ENCODE data around the gene AMIGO1.

The AMIGO1 gene, protein sequence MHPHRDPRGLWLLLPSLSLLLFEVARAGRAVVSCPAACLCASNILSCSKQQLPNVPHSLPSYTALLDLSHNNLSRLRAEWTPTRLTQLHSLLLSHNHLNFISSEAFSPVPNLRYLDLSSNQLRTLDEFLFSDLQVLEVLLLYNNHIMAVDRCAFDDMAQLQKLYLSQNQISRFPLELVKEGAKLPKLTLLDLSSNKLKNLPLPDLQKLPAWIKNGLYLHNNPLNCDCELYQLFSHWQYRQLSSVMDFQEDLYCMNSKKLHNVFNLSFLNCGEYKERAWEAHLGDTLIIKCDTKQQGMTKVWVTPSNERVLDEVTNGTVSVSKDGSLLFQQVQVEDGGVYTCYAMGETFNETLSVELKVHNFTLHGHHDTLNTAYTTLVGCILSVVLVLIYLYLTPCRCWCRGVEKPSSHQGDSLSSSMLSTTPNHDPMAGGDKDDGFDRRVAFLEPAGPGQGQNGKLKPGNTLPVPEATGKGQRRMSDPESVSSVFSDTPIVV

DNA sequence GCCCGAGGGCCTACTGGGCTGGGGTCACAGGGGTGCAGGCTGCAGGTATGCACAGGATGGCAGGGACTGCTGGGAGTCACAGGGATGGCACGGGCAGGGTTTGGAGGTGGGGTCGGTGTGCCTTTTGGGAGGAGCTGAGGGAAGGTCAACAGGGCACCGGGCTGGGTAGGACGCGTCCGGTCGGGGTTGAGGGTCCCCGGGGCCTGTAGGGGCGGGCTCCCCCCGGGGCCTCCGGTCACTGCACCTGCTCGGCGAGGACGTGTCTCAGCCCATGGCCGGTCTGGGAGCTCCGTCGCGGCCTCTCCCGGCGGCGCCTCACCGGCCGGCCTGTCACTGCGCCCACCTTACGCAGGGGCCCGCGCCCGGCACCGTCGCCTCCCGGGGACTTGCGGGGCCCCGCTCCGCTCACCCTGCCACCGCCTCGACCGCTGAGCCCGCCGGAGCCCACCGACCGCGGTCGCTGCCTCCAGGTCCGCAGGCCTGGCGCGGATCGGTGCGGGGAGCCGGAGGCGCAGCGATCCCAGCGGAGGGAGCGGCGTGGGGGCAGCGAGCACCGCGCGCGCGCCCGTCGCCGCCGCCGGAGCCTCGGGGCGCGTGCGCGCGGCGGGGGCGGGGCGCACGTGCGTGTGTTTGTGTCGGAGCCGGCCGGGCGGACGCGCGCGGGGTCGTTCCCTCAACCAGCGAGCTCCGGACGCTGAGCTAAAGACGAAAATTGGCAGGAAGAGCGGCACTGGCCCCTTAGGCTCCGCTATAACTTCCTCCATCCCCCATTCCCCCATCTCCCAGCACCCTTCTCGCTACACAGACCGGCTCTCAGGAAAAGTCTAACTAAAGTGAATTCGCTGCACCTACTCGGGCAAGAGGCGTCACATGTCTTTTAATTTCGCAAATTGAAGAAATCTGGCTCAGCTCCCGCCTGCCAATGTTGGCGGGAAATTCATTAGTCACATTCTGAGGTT lies at the start of gene AMIGO1:
Gene AMIGO1 (minus strand): TSS at position 552 of the 959 bp plus-strand sequence. CDS start 815 bp downstream, outside the sequence.
- no peak for DNase-seq (ENCODE audit: low read depth)

DNA sequence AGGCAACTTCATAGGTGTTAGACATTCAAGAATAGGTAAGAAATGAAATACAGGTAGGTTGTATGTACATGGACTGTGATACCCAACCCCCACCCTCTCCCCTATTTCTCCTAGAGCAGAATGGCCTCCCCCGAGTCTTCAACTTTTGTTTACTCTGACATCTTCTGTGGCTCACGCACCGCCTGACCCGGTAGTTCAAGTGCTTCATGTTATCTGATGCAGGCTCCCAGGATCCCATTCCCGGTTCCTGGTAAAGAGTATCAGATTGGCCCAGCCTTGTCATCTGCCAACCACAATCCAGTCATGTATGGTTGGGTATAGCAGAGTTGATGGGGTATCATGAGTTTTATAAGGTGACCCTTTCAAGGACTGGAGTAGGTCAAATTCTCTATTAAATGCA lies 48.0 kb upstream of the AMIGO1 start:
- DNase-seq (ENCODE audit: low read depth) = no peak

DNA sequence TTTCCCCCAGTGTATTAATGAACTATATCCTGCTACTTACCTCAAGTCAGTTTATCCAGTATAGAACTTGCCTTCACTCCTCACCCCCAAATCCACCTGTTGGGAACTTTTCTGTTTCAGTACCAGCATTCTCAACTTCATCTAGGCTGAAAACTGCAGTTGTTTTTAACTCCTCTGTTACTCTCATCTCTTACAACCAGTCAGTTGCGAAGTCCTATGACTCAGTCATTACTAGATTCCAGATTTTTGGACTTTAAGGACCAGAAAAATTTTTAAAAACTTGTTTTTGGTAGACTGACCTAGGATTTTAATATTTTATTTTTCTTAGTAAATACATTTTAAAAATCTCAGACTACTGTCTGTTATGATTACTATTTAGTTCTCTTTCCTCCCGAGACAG lies 47.0 kb upstream of the AMIGO1 start:
- no peak for DNase-seq (ENCODE audit: low read depth)

DNA sequence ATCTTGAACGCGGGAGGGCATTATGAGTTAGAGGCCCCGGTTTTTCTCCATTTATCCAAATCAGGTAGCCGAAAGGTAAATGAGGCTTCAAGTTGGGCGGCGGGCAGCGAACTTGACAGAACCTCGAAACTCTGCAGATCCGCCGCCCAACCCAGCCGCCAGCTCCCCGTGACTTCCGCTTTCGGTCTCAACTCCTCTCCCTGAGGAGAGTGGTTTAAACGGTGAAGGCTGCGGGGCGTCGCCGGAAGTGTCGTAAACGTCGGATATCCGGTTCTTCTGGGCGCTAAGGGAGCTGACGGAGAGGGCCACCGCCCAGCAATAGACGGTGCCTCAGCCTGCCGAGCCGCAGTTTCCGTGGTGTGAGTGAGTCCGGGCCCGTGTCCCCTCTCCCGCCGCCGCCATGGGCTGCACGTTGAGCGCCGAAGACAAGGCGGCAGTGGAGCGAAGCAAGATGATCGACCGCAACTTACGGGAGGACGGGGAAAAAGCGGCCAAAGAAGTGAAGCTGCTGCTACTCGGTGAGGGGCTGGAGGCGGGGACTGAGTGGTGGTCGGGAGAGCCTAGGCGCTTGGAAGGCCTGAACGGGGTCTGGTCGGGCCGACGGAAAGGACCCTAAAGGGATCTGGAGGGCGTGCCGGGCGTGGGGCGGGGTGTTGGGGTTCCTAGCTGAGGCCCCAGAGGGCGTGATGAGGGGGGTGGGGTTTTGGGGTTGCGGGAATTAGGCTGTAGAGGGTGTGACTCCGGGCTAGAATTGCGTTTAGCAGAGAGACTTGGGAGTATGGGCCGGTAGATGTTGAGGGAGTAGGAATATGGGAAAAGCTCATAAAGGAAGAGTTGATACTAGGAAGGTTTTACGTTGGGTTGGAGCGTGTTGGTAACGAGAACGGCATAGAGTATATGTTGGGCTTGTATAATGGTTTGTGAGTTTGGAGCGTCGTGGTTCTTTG lies 39.1 kb upstream of the AMIGO1 start, which contains the start of gene GNAI3:
Gene GNAI3 (plus strand): TSS at position 295 of the 947 bp plus-strand sequence. CDS start 106 bp downstream, at position 401.
- peak; percentile 95 for DNase-seq (ENCODE audit: low read depth)

DNA sequence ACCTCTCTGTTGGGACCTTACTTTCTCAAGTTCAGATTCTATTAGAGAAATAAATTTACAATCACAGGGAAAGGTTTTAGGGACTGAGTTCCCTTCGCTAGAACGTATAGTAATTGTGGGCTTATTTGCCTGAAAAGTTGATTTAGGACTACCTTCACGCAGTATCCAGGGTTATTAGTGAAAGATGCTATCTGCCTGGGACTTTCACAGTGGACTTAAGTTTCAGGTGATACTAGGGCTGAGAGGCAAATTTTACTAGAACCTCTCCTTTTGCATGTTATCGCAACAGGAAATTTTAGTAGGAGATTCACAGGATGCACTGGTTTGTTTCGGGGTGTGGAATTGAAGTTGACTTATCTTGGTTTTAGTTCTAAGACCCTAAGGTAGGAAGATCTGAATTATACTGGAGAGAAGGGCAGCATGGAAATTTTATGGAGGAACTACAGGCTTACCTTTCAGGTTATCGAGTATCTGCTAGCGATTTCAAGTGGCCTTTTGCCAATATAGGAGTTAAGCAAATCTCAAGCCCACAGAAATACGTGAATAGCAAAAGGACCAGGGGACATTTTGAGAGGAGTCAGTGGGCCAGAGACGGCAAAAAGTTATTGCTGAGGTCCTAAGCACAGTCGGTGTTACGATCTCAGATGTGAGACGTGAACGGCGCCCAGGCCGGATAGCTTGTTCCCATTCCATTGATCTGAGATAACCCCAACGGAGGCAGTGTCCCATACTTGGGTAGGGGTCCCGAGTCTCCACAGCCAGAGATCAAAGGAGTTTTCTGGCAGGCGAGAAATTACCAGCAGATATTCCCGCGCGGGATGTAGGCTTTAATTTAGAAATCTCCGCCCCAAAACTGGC lies 38.2 kb upstream of the AMIGO1 start:
- no peak for DNase-seq (ENCODE audit: low read depth)

DNA sequence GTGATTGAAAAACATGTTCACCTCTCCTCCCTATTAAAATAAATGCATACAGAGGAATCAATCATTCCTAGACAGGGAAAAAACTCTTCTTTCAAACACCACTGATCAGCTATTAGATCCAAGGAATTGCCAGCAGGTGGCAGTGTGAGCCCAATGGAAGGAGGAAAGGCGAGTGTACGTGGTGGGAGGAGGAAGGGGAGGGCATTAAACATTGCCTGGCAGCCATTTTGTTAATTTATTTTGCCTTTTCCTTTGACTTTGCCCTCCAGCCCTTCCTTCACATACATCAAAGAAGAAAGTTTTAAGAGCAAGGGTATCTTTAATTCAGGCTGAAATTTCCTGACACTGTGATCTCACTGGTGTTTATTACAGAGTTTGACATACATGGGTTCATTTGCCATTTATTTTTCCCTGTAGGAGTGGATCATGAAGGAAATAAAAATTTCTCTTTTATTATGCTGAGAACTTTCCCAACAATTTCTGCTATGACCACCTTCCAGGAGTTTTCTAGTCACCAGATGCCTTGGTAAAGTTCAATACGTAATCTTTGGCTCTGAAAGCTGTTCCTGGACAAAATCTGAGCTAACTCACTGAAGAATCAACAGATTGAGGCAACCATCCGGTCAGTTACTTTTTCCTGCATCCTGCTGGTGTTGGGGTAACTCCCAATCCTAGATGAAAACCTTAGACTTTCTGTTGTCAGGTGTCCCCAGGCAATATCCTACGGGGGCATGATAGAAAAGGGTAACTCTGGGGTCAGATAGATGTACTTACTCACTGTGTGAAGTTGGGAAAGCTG lies 37.0 kb upstream of the AMIGO1 start:
- peak; percentile 75 for DNase-seq (ENCODE audit: low read depth)

DNA sequence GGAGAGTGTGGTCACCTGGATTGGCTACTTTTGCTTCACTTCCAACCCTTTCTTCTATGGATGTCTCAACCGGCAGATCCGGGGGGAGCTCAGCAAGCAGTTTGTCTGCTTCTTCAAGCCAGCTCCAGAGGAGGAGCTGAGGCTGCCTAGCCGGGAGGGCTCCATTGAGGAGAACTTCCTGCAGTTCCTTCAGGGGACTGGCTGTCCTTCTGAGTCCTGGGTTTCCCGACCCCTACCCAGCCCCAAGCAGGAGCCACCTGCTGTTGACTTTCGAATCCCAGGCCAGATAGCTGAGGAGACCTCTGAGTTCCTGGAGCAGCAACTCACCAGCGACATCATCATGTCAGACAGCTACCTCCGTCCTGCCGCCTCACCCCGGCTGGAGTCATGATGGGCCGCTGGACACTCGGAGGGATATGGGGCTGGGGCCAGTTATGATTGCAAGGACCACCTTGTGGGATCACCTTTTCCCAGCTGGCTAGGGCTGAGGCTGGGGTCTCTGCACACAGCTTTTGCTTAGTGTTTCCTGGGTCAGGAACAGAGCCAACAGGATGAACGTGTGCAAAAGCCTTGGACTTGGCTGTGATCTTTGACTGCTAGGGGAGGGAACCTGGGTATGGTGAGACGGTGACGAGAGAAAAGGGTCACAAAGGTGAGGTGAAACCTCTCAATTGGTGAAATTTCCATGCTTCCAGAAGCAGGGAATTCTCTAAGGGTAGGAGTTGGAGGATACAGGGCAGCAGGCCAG lies 34.6 kb upstream of the AMIGO1 start:
- DNase-seq (ENCODE audit: low read depth) = no peak

DNA sequence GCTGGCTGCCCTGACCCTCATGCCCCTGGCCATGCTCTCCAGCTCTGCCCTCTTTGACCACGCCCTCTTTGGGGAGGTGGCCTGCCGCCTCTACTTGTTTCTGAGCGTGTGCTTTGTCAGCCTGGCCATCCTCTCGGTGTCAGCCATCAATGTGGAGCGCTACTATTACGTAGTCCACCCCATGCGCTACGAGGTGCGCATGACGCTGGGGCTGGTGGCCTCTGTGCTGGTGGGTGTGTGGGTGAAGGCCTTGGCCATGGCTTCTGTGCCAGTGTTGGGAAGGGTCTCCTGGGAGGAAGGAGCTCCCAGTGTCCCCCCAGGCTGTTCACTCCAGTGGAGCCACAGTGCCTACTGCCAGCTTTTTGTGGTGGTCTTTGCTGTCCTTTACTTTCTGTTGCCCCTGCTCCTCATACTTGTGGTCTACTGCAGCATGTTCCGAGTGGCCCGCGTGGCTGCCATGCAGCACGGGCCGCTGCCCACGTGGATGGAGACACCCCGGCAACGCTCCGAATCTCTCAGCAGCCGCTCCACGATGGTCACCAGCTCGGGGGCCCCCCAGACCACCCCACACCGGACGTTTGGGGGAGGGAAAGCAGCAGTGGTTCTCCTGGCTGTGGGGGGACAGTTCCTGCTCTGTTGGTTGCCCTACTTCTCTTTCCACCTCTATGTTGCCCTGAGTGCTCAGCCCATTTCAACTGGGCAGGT lies 33.9 kb upstream of the AMIGO1 start:
- no peak for DNase-seq (ENCODE audit: low read depth)

DNA sequence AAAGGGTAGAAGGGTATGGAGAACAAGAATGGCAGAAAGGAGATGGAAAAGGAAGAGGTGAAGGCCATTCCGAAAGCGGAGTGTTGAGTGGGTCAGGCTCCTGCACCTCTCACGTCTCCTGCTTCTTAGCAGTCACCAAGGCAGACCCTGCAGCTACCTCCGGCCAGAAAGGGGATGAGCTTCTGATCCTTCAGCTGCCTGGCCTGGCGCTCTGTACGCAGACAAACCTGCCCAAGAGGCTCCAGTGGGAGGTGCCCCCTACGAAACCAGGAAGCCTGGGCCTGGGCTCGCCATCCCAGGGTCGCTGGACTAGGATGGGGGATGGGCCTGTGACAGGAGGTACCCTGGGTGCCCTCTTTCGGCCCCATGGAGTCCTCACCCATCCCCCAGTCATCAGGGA lies 33.1 kb upstream of the AMIGO1 start:
- DNase-seq (ENCODE audit: low read depth) = no peak

DNA sequence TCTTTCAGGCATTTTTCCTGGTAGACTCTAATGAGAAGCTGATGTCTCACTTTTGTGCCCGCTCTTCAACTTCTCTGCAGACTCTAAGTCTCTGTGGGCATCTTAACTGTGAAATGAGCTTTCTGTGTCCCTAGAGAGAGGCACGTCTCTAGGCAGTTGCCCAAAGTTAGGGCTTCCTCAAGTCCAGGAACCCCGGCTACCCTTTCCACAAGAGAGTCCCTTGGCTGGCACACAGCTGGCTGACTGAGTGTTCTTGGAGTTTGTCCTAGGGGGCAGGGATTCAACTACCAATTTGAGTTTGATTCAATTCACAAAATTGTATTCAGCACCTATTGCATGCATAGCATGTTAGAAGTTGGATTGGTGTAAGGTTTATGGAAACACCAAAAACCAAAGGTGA lies 31.6 kb upstream of the AMIGO1 start:
- DNase-seq (ENCODE audit: low read depth) = no peak

DNA sequence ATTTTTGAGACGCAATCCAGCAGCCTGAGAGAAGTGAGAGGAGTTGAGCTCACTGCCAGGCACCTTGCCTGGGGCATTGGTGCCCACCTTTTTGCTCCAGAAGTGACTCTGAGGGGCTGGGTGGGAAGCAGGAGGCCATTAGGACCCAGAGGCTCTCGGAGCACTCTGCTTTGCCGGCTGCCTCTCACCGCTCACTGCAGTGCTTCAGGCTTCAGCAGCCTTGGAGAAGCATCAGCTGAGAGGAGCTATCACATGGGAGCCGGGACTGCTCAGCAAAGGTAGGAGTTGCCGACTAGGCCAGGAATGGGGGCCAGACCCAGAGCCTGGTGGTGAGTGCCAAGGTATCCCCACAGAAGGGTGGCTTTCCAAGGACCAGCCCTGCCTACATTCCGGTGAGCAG lies 30.1 kb upstream of the AMIGO1 start, which contains the start of gene GPR61:
Gene GPR61 (plus strand): TSS at position 197 of the 400 bp plus-strand sequence. CDS start 3,151 bp downstream, outside the sequence.
- DNase-seq (ENCODE audit: low read depth) = no peak

DNA sequence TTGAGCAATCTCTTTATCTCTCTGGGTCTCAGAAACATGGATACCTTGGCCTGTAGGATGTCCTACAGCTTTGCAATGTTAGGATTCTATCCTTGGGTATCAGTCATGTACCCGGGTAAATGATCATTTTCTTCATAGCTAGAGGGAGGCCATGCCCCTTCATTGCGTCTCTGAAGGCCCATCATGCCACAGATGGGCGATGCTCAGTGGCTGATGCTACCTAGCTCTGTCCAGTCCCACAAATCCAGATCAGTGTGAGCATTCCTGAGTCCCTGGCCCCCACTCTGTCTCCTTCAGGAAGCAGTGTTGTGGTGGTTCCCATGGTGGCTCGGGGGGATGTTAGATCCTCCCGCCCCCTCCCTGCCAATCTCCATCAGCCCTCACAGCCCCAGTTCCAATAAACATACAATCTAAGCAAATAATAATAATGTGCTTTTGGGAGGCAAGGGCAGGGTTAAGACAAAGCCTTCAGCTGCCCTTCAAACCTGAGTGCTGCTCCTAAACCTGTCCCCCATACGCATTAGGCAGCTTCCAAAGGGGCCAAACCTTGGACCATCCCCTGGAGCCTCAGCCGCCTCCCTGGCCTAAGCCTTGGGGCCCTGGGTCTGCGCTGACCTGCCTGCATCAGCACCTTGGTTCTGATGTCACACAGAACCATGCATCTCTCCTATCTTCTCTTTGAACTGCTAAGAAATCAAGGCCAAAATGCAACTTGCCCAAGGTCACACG lies 29.5 kb upstream of the AMIGO1 start:
- DNase-seq (ENCODE audit: low read depth) = no peak

DNA sequence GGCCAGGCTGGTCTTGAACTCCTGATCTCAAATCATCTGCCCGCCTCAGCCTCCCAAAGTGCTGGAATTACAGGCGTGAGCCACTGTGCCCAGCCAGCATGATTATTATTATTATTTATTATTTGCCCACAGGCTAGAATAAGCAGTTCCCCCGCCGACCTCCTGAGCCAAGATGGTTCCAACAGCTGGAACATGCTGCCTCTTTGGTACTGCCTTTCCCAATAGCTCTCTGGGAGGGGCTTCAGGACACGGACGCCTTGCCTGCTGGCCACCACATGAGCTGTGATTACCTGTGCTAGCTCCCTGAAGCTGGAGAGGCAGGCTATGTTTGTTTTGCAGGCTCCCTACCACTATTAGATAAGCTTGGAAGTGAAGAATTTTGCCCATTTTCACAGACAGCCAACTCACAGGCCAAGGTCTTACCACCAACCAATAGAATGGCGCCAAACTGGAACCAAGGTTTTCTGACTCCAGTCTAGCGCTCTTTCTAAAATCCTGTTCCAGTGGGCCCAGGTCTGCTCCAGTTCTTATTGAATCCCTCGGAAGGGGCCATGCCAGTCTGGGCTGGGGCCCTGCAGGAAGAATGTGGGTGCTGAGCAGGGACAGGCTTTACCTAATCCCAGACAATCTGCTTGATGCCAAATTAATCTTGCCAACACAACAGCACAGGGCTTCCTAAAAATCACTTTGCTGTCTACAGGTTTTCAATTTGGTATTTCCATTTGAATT lies 28.1 kb upstream of the AMIGO1 start:
- DNase-seq (ENCODE audit: low read depth) = no peak

DNA sequence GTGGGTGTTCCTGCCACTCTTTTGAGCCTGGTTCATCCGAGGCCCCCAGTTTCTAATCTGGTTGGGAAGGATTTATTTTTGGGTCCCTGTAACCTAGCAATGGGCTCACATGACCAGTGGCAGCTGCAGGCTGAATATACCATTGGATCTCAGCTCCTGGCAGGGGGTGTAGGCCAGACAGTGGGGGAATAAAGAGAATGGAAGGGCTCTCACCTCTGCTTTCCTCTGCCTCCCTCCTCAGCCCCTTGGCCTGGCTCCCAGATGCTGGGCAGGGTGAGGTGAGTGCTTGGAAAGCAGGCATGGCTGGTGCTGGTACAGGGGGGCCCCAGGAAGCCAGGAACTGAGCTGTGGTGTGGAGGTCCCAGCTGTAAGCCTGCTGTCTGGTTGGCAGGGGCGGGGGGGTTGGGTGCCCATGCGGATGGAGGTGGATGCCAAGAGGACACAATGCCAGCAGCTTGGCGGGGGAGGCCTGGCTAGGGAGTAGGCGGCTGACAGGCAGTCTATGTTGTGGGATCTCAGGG lies 26.5 kb upstream of the AMIGO1 start:
- DNase-seq (ENCODE audit: low read depth) = no peak

DNA sequence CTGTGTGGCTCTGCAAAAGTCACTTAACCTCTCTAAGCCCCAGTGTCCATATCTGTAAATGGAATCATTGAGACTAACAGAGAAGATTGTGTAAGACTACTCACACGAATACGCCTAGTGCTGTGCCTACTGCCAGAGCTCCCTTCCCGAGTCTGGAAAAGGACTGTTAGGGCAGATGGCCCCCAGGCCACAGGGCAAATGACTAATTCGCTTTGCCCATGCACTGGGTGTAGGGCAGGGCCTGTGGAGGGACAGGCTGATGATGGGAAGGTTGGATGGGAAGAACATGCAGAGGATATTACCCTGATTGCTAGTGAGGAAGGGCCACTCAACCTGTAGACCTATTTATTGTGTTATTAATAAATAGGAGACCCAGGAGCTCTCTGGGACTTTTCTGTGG lies 26.0 kb upstream of the AMIGO1 start:
- no peak for DNase-seq (ENCODE audit: low read depth)

DNA sequence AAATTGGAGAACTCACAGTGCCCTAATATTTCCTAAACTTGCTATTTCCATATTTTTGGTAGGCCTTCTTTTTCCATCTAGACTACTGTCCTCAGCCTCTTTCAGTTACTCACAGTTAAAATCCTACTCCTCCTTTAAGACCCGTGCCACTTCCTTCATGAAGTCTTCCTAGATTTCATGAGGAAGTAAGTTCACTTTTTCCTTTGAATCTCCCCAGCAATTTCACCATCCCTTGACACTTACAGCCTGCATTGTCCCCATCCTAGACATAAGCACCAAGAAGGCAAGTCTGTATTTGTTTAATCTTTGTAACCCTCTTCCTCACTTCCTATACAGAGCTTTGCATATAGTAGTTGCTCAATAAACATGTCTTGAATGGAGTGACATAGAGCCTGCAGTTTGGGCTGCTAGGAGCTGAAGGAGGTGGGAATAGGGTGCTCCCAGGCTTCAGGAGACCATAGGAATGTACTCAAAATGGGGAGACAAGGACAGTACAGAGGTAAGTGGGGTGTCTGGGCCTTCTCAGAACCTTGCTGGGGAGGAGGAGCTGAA lies 24.9 kb upstream of the AMIGO1 start:
- DNase-seq (ENCODE audit: low read depth) = no peak

All from fibroblast of gingiva (primary cell).